ENCODE data around the gene MTHFD1L.
"Not testable (repeated sequence)": the region's sequence is repeated elsewhere in the genome, so short reads cannot be mapped to it uniquely, and the experiment has no call there.

Gene MTHFD1L

GRCh38 chr6:151021896-151022295 is 156.4 kb downstream of the MTHFD1L start:
- DNase-seq = no peak

GRCh38 chr6:151022492-151022891 is 157.0 kb downstream of the MTHFD1L start:
- no peak for DNase-seq

GRCh38 chr6:151023342-151023741 is 157.8 kb downstream of the MTHFD1L start:
- no peak for DNase-seq

- no peak for DNase-seq
Measured at GRCh38 chr6:151024597-151024996, 159.1 kb downstream of the MTHFD1L start.

GRCh38 chr6:151025076-151025475 is 159.6 kb downstream of the MTHFD1L start:
- no peak for DNase-seq

- DNase-seq = no peak
Measured at GRCh38 chr6:151026041-151026663, 160.7 kb downstream of the MTHFD1L start.

GRCh38 chr6:151027295-151027747 is 161.8 kb downstream of the MTHFD1L start:
- DNase-seq = no peak

- DNase-seq = no peak
Measured at GRCh38 chr6:151027936-151028838, 162.7 kb downstream of the MTHFD1L start.

GRCh38 chr6:151029970-151030369 is 164.5 kb downstream of the MTHFD1L start:
- no peak for DNase-seq

GRCh38 chr6:151032034-151032433 is 166.5 kb downstream of the MTHFD1L start:
- DNase-seq = no peak

- DNase-seq = no peak
Measured at GRCh38 chr6:151034825-151035781, 169.6 kb downstream of the MTHFD1L start.

GRCh38 chr6:151036211-151036721 is 170.8 kb downstream of the MTHFD1L start:
- not testable (repeated sequence) for DNase-seq

GRCh38 chr6:151036869-151037680 is 171.6 kb downstream of the MTHFD1L start:
- no peak for DNase-seq

- DNase-seq = no peak
Measured at GRCh38 chr6:151038616-151039015, 173.1 kb downstream of the MTHFD1L start.

GRCh38 chr6:151040888-151041521 is 175.5 kb downstream of the MTHFD1L start:
- DNase-seq = not testable (repeated sequence)

GRCh38 chr6:151041686-151042085 is 176.2 kb downstream of the MTHFD1L start:
- DNase-seq = no peak

GRCh38 chr6:151042911-151043330 is 177.4 kb downstream of the MTHFD1L start:
- not testable (repeated sequence) for DNase-seq

GRCh38 chr6:151043944-151044343 is 178.4 kb downstream of the MTHFD1L start:
- no peak for DNase-seq

- no peak for DNase-seq
Measured at GRCh38 chr6:151044465-151045441, 179.3 kb downstream of the MTHFD1L start.
